DND-41 (cell line): ENCODE measurements around the gene USPL1.

Experiments used
- EZH2 ChIP-seq: IDR thresholded peaks from 3 replicates; pipeline ENCODE4 v1.6.1; 2012; ENCODE audit warnings: borderline replicate concordance, low read depth, mild to moderate bottlenecking, moderate library complexity, low read length, inconsistent platforms; ENCODE audit not compliant: severe bottlenecking
- TF ChIP-seq, protein P1 (sequence below): IDR thresholded peaks from 2 replicates; pipeline ENCODE4 v1.5.1; 2012; ENCODE audit warnings: borderline replicate concordance, low read length, moderate library complexity, mild to moderate bottlenecking; ENCODE audit not compliant: poor library complexity, severe bottlenecking; ENCODE audit errors: extremely low read depth

DNA sequence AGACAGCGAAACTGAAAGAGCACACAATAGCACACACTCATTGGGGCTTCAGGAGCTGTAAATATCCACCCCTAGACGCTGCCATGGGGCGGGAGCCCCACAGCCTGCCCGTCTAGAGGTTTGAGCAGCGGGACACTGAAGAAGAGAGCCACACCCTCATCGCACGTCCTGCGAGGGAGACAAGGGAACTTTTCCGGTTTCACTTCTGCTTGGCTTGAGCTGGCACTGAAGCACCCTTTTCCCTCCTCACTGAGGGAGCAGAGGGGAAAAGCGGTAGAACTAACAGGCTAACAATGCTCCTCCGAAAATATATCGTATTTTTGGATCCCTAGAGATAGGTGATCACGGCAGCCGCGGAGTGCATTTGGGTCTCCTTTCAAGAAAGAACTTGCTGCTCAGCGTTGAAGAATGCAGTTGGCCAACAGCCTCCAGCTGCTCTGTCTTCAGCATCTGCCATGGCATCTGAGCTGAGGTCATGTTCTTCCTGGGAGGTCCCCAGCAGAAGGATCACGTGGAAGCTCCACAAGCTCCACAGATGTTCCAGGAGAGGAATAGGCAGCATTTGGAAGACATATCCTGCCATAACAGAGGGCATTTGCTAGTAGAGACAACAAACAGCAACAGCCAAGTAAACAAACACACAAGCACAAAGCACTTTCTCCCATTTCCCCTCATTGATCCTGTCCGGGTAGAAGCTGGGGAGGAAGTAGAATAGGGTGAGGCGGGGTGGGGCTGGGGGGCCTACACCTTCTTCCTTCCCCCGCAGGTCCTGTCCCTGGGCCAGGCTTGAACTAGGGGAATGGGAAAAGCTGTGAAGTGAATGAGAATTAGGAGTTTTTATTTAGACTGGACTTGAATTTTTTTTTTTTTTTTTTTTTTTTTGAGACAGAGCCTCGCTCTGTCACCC lies 72.8 kb downstream of the USPL1 start:
- TF ChIP-seq, protein P1, sequence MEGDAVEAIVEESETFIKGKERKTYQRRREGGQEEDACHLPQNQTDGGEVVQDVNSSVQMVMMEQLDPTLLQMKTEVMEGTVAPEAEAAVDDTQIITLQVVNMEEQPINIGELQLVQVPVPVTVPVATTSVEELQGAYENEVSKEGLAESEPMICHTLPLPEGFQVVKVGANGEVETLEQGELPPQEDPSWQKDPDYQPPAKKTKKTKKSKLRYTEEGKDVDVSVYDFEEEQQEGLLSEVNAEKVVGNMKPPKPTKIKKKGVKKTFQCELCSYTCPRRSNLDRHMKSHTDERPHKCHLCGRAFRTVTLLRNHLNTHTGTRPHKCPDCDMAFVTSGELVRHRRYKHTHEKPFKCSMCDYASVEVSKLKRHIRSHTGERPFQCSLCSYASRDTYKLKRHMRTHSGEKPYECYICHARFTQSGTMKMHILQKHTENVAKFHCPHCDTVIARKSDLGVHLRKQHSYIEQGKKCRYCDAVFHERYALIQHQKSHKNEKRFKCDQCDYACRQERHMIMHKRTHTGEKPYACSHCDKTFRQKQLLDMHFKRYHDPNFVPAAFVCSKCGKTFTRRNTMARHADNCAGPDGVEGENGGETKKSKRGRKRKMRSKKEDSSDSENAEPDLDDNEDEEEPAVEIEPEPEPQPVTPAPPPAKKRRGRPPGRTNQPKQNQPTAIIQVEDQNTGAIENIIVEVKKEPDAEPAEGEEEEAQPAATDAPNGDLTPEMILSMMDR = no peak
- TF ChIP-seq EZH2 = no peak
